VCaP (cell line): Measurements from ENCODE around the gene NINL.

Experiments used
- H3K27ac ChIP-seq: fragments of 450-650 bp; 2 replicates; pipeline ENCODE4 v1.5.1; 2017
- TF ChIP-seq, protein P1 (sequence below): fragments of 450-650 bp; conservative IDR thresholded peaks from 2 replicates; pipeline ENCODE4 v1.5.1; 2017; ENCODE audit warnings: mild to moderate bottlenecking, moderate library complexity

Gene NINL

DNA sequence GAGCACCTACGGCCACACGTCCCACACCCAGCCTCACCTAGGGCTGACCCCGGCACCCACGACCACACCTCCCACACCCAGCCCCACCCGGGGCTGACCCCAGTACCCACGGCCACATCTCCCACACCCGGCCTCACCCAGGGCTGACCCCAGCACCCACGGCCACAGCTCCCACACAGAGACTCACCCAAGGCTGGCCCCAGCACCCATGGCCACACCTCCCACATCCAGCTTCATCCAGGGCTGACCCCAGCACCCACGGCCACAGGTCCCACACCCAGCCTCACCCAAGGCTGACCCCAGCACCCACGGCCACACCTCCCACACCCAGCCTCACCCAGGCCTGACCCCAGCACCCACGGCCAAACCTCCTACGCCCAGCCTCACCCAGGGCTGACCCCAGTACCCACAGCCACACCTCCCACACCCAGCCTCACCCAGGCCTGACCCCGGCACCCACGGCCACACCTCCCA, 36.7 kb downstream of the NINL start:
- TF ChIP-seq, protein P1, sequence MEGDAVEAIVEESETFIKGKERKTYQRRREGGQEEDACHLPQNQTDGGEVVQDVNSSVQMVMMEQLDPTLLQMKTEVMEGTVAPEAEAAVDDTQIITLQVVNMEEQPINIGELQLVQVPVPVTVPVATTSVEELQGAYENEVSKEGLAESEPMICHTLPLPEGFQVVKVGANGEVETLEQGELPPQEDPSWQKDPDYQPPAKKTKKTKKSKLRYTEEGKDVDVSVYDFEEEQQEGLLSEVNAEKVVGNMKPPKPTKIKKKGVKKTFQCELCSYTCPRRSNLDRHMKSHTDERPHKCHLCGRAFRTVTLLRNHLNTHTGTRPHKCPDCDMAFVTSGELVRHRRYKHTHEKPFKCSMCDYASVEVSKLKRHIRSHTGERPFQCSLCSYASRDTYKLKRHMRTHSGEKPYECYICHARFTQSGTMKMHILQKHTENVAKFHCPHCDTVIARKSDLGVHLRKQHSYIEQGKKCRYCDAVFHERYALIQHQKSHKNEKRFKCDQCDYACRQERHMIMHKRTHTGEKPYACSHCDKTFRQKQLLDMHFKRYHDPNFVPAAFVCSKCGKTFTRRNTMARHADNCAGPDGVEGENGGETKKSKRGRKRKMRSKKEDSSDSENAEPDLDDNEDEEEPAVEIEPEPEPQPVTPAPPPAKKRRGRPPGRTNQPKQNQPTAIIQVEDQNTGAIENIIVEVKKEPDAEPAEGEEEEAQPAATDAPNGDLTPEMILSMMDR = no peak
- H3K27ac ChIP-seq = no peak overlapping the region

- H3K27ac ChIP-seq = peak overlapping the region; percentile 43; the same call in 1 of the 2 replicates
- TF ChIP-seq, protein P1 = no peak
These were observed 37.3 kb downstream of the NINL start for GRCh38 chr20:25547999-25548398.

DNA sequence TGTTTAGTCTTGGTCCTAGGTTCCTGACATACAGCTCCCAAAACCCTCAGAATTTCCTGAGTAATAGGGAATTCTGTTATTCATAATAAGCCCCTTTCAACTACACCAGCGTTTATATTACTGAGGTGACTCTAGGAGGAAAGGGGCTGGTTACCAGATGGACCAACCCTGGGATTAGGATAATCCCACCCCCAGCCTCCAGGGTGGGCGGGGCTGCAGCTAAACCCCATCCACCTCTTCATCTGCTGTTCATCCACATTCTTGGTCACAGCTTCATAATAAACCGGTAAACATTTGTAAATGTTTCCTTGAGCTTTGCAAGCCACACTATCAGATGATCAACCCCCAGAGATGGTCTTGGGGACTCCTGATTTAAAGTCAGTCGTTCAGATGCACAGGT, 38.3 kb downstream of the NINL start:
- TF ChIP-seq, protein P1 = no peak
- H3K27ac ChIP-seq = peak overlapping the region; percentile 43

DNA sequence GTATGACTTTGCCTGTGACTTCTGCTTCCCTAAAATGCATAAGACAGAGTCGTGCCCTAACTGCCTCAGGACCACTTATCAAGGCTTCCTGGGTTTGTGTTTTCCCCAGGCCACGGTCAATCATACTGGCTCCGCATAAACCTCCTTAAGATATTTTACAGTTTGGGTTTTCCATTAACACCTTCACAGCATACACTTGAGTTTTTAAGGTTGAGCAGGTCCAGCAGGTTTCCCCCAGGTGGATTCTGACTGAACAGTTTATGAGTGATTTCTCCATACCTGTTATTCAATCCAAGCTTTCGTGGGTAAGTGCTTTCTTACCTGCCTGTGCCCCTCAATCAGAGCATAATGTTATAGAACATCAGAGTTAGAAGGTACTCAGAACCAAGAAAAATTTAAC, 39.3 kb downstream of the NINL start:
- H3K27ac ChIP-seq = peak overlapping the region; percentile 43
- TF ChIP-seq, protein P1 = no peak

- peak overlapping the region; percentile 43; the same call in 1 of the 2 replicates for H3K27ac ChIP-seq
- TF ChIP-seq, protein P1 = no peak
These were observed 40.2 kb downstream of the NINL start for GRCh38 chr20:25545171-25545570.

- TF ChIP-seq, protein P1 = no peak
- peak overlapping the region; percentile 5; the same call in 1 of the 2 replicates for H3K27ac ChIP-seq
These were observed 40.6 kb downstream of the NINL start for GRCh38 chr20:25544734-25545133.

DNA sequence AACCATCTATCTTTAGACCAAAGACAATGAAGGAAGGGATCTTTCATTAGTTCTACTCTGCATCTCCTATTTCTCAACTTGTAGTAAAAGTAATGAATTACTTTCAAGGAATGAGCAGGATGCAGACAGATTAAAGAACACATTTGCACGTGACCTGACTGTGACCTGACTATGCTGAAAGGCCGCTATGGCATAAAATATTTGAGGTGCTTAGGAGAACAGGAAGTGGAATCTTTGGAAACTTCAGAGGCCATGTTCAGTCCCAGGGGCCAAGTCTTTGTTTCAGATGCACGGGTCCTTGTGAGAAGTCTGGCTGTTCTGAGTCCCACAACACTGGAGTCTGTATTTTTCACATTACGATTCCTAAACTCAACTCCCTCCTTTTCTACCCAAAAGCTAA, 41.0 kb downstream of the NINL start:
- H3K27ac ChIP-seq = no peak overlapping the region
- TF ChIP-seq, protein P1 = no peak

GRCh38 chr20:25543068-25543467, 42.3 kb downstream of the NINL start:
- H3K27ac ChIP-seq = no peak overlapping the region
- TF ChIP-seq, protein P1 = no peak
